H1 (cell line): ENCODE measurements around the gene HOXD10. TPM values are rescaled to one million over a fixed set of nuclear protein-coding genes. Genes with fewer than 3 reads are reported as not detected.
A peak's percentile ranks its signal among the peaks of the same experiment; 100 is the strongest.

Experiments
- CEBPB ChIP-seq: IDR thresholded peaks from 2 replicates; pipeline ENCODE4 v1.6.1; 2012; ENCODE audit warnings: low read depth, low read length
- CHD1 ChIP-seq: IDR thresholded peaks from 2 replicates; pipeline ENCODE4 v1.6.1; 2012; ENCODE audit warnings: low read depth, low read length, improper control_type of control experiment
- E2F6 ChIP-seq: IDR thresholded peaks from 2 replicates; pipeline ENCODE4 v1.6.1; 2012; ENCODE audit warnings: inconsistent platforms
- EGR1 ChIP-seq: IDR thresholded peaks from 2 replicates; pipeline ENCODE4 v1.6.1; 2011; ENCODE audit warnings: low read depth, low read length, borderline replicate concordance
- HDAC6 ChIP-seq: IDR thresholded peaks from one replicate; pipeline ENCODE4 v1.7.1; 2012; ENCODE audit warnings: low read depth, mild to moderate bottlenecking, inconsistent platforms, low read length, moderate library complexity
- KDM1A ChIP-seq: fragments of 200-600, 300-600 bp; sonication (generic); IDR thresholded peaks from 2 replicates; pipeline ENCODE4 v1.7.1; 2016; ENCODE audit warnings: mild to moderate bottlenecking, low read length, borderline replicate concordance
- TAF7 ChIP-seq: optimal IDR thresholded peaks from 2 replicates; pipeline ENCODE3; 2011; ENCODE audit warnings: low read depth, mild to moderate bottlenecking, inconsistent platforms, low read length, moderate library complexity, borderline replicate concordance
- TCF12 ChIP-seq: IDR thresholded peaks from 2 replicates; pipeline ENCODE4 v1.6.1; 2011; ENCODE audit warnings: low read depth, mild to moderate bottlenecking, low read length
- microRNA counts: library from miRNA; unstranded; fragments of <30 nt; microRNA quantifications from one replicate; lab custom pipeline; 2015
- microRNA-seq, 2 experiments: library from miRNA; unstranded; fragments of <30 nt; microRNA quantifications; one replicate each; pipeline versions ENCODE4 to v1.2.0, GENCODE V29; 2016 to 2020; ENCODE audit warnings: borderline microRNAs expressed in 2 of 2, borderline number of aligned reads in 2 of 2, borderline replicate concordance in 1 of 2
- polyA plus RNA-seq, 7 experiments: library from polyadenylated mRNA; depleted of rRNA in 3 of 7; stranded (reverse) in 5 of 7; unstranded in 2 of 7; fragments of >200 nt in 5 of 7; fragments of 200-250 nt in 2 of 7; gene quantifications; 1 replicate in 5 of 7; 2 replicates in 1 of 7; 4 replicates in 1 of 7; pipeline versions ENCODE4 v1.2.1 to v1.2.3, GENCODE V29; 2011 to 2013; ENCODE audit warnings: missing spikeins in 2 of 7, mixed read lengths in 2 of 7
- small RNA-seq: library from polyadenylated mRNA; stranded (forward); fragments of <200 nt; extraction: miRNeasy Mini kit (QIAGEN cat#:217004); gene quantifications from one replicate; pipeline ENCODE3, GENCODE V24; 2013; ENCODE audit not compliant: insufficient read depth
- total RNA-seq: library from RNA; stranded (reverse); fragmentation: NEBNext Ultra II Directional; extraction: Animal tissue kit (Norgen Biotek cat#: 25700); gene quantifications from 2 replicates; pipeline ENCODE4 v1.2.1, GENCODE V29; 2021

Gene HOXD10
- total and polyA plus RNA-seq, 2 of the 8 experiments (the other 6 are each of a cell fraction or from before 2014, with no cell fraction given): not detected

- TF ChIP-seq EGR1 (no peak), E2F6 (no peak), CHD1 (no peak), KDM1A (no peak), TCF12 (no peak), HDAC6 (no peak), CEBPB (no peak), TAF7 (no peak)
Measured at GRCh38 chr2:176169181-176169580, 52.6 kb downstream of the HOXD10 start (continued).

MicroRNAs within 50 kb of the gene (microRNA counts, 767-probe panel; counts per million panel counts)
- microRNA hsa-miR-10b-5p (lab: Ali Mortazavi, UCI): 879 counts per million, percentile 95 among the panel's probes with 10 or more counts

Small RNA genes lying within 50 kb of the gene (microRNA-seq; reads per million reads assigned to microRNA genes)
- gene MIR10B: 2.3 to 16.2 reads per million in 2 experiments

Small RNA genes lying within 50 kb of the gene (small RNA-seq; reads per million reads assigned to genes)
- 353 reads per million, percentile 99 among the genes with 10 or more reads in this experiment for gene MIR10B

Other genes with a start within 250 kb of the HOXD10 start
- gene LNPK, start 114.5 kb upstream of the HOXD10 start, total RNA-seq: 10.3 and 11.8 TPM in 2 replicates
- 2.2 and 3.1 TPM in 2 replicates for gene LNPK, start 114.5 kb upstream of the HOXD10 start, polyA plus RNA-seq (2011; rRNA removed)
- not detected in 2 replicates for gene EVX2, start 32.8 kb upstream of the HOXD10 start, total RNA-seq
- not detected in 2 replicates for gene EVX2, start 32.8 kb upstream of the HOXD10 start, polyA plus RNA-seq (2011; rRNA removed)
- gene HOXD13, start 24.1 kb upstream of the HOXD10 start, total RNA-seq: not detected in 2 replicates
- not detected in 2 replicates for gene HOXD13, start 24.1 kb upstream of the HOXD10 start, polyA plus RNA-seq (2011; rRNA removed)
- gene HOXD12, start 17.0 kb upstream of the HOXD10 start, total RNA-seq: not detected in 2 replicates
- not detected in 2 replicates for gene HOXD12, start 17.0 kb upstream of the HOXD10 start, polyA plus RNA-seq (2011; rRNA removed)
- not detected in 2 replicates for gene HOXD11, start 9.5 kb upstream of the HOXD10 start, total RNA-seq
- not detected in 2 replicates for gene HOXD11, start 9.5 kb upstream of the HOXD10 start, polyA plus RNA-seq (2011; rRNA removed)
- gene HOXD9, start 5.9 kb downstream of the HOXD10 start, total RNA-seq: not detected in 2 replicates
- gene HOXD9, start 5.9 kb downstream of the HOXD10 start, polyA plus RNA-seq (2011; rRNA removed): not detected in 2 replicates
- gene HOXD8, start 12.9 kb downstream of the HOXD10 start, total RNA-seq: not detected in 2 replicates
- gene HOXD8, start 12.9 kb downstream of the HOXD10 start, polyA plus RNA-seq (2011; rRNA removed): not detected in 2 replicates
- not detected in 2 replicates for gene HOXD4, start 34.8 kb downstream of the HOXD10 start, total RNA-seq
- not detected in 2 replicates for gene HOXD4, start 34.8 kb downstream of the HOXD10 start, polyA plus RNA-seq (2011; rRNA removed)
- gene HOXD3, start 40.5 kb downstream of the HOXD10 start, total RNA-seq: not detected in 2 replicates
- gene HOXD3, start 40.5 kb downstream of the HOXD10 start, polyA plus RNA-seq (2011; rRNA removed): not detected in 2 replicates
- gene HOXD1, start 71.9 kb downstream of the HOXD10 start, total RNA-seq: not detected in 2 replicates
- gene HOXD1, start 71.9 kb downstream of the HOXD10 start, polyA plus RNA-seq (2011; rRNA removed): 0.03 TPM in 1 of 2 replicates, not detected in the other
- gene MTX2, start 152.7 kb downstream of the HOXD10 start, total RNA-seq: 32.9 and 33.5 TPM in 2 replicates
- gene MTX2, start 152.7 kb downstream of the HOXD10 start, polyA plus RNA-seq (2011; rRNA removed): 17.8 and 38.3 TPM in 2 replicates